ENCODE measurements around the gene PITPNC1.

PITPNC1 gene

DNA sequence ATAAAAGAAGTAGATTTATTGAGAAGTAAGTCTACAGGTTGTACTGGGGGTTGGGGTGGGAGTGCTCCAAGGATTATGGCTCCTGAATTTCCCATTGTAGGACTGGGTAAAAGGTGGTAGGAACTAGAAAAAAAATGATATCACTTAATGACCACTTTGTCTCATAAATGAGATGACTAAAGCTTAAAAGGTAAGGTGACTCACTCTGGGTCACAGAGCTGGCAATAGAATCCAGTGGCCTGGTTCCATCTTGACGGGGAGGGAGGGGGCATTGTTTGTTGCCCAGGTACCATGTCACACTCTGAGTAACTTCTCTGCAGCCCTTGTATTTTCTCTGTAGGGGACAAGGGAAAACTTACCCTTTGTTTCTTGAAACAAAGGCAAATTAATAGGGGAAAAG is 126.1 kb downstream of the PITPNC1 start:
- Histone ChIP-seq H3K79me2 (ENCODE audit: insufficient read depth, low read depth) (peaks cover 66% of the 10 kb centered on the region; the same call in 1 of the 2 replicates), H3K27me3 (ENCODE audit: insufficient read depth, low read depth) (no peaks in the 10 kb centered on the region), H3K4me1 (ENCODE audit: low read depth, poor library complexity, severe bottlenecking) (no peaks in the 10 kb centered on the region), H3K9ac (no peak overlapping the region), H3K4me2 (no peak overlapping the region), H4K20me1 (ENCODE audit: insufficient read depth) (no peaks in the 10 kb centered on the region), H3K4me3 (IDR thresholded peaks at IDR 0.05; ENCODE audit: insufficient read depth, low read depth, low read length) (no peak overlapping the region), H2AFZ (ENCODE audit: low read depth) (no peak overlapping the region), H3K27ac (no peak overlapping the region), H3K36me3 (ENCODE audit: insufficient read depth) (no peaks in the 10 kb centered on the region)
- TF ChIP-seq, protein P1, sequence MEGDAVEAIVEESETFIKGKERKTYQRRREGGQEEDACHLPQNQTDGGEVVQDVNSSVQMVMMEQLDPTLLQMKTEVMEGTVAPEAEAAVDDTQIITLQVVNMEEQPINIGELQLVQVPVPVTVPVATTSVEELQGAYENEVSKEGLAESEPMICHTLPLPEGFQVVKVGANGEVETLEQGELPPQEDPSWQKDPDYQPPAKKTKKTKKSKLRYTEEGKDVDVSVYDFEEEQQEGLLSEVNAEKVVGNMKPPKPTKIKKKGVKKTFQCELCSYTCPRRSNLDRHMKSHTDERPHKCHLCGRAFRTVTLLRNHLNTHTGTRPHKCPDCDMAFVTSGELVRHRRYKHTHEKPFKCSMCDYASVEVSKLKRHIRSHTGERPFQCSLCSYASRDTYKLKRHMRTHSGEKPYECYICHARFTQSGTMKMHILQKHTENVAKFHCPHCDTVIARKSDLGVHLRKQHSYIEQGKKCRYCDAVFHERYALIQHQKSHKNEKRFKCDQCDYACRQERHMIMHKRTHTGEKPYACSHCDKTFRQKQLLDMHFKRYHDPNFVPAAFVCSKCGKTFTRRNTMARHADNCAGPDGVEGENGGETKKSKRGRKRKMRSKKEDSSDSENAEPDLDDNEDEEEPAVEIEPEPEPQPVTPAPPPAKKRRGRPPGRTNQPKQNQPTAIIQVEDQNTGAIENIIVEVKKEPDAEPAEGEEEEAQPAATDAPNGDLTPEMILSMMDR (conservative IDR thresholded peaks at IDR 0.05; ENCODE audit: low read depth, low read length): no peak

DNA sequence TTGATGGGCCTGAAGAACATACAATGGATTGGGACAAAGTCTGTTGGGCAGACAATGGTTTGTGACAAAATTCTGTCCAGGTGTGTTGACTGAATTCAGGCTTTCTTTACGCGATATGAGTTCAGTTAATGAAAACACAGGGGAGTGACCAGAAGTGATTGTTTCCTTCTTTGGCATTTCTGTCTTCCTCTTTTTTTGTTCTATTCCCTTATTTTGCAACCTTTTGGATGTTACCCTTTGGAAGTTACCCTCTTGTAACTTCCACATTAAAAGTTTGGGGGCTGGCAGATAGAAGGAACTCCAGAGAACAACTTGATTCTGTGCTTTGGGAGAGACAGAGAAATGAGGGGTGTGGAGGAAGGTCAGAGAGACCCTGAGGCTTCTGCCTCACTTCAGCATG is 126.7 kb downstream of the PITPNC1 start:
- Histone ChIP-seq H4K20me1 (ENCODE audit: insufficient read depth) (no peaks in the 10 kb centered on the region), H3K4me1 (ENCODE audit: low read depth, poor library complexity, severe bottlenecking) (no peaks in the 10 kb centered on the region), H3K79me2 (ENCODE audit: insufficient read depth, low read depth) (peaks cover 67% of the 10 kb centered on the region; the same call in 1 of the 2 replicates), H2AFZ (ENCODE audit: low read depth) (no peak overlapping the region), H3K9ac (no peak overlapping the region), H3K27ac (no peak overlapping the region), H3K36me3 (ENCODE audit: insufficient read depth) (no peaks in the 10 kb centered on the region), H3K4me2 (no peak overlapping the region), H3K27me3 (ENCODE audit: insufficient read depth, low read depth) (no peaks in the 10 kb centered on the region), H3K4me3 (IDR thresholded peaks at IDR 0.05; ENCODE audit: insufficient read depth, low read depth, low read length) (no peak overlapping the region)
- TF ChIP-seq, protein P1 (conservative IDR thresholded peaks at IDR 0.05; ENCODE audit: low read depth, low read length): no peak

DNA sequence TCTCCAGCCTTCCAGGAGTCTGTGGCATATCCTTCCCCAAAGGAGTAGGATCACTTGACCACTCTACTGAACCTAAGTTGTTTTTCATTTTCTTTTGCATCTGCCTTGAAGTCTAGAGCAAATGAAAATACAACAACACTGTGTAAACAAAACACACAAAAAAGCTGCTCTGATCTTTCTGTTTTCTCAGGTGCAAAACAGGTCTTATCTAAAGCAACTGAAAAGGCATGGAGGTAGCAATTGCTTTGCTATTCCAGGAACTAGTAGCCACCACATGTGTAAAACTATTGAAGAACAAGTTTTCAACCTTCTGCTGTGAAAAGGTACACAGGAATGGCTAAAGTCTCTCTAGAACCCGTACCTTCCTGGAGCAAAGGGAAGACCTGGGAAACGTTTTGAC is 127.1 kb downstream of the PITPNC1 start:
- H2AFZ ChIP-seq (ENCODE audit: low read depth): no peak overlapping the region
- no peaks in the 10 kb centered on the region for H3K4me1 ChIP-seq (ENCODE audit: low read depth, poor library complexity, severe bottlenecking)
- H3K4me3 ChIP-seq (IDR thresholded peaks at IDR 0.05; ENCODE audit: insufficient read depth, low read depth, low read length): no peak overlapping the region
- no peak overlapping the region for H3K4me2 ChIP-seq
- no peak overlapping the region for H3K9ac ChIP-seq
- TF ChIP-seq, protein P1 (conservative IDR thresholded peaks at IDR 0.05; ENCODE audit: low read depth, low read length): no peak
- no peaks in the 10 kb centered on the region for H3K27me3 ChIP-seq (ENCODE audit: insufficient read depth, low read depth)
- no peaks in the 10 kb centered on the region for H4K20me1 ChIP-seq (ENCODE audit: insufficient read depth)
- H3K27ac ChIP-seq: no peak overlapping the region
- no peaks in the 10 kb centered on the region for H3K36me3 ChIP-seq (ENCODE audit: insufficient read depth)
- peaks cover 67% of the 10 kb centered on the region; the same call in 1 of the 2 replicates for H3K79me2 ChIP-seq (ENCODE audit: insufficient read depth, low read depth)

DNA sequence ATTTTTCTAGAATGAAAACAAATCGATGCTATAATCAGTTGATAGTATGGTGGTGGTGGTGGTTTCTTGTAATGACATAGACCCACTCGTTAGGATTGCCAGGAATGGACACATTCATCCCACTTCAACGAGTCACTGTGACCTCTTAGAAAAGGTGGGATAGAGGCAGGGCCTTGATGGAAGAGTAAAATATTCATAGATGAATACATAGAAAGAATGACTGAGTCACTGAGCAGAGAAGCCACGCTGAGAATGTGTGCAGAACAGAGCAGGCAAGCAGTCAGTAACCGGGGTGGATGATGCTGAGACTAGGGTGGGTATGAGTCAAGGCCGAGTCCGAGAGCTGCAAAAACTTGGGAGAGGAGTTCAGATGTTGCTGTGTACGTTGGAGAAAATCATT is 129.9 kb downstream of the PITPNC1 start:
- no peak overlapping the region for H3K4me3 ChIP-seq (IDR thresholded peaks at IDR 0.05; ENCODE audit: insufficient read depth, low read depth, low read length)
- peaks cover 4% of the 10 kb centered on the region for H3K4me1 ChIP-seq (ENCODE audit: low read depth, poor library complexity, severe bottlenecking)
- no peak overlapping the region for H3K4me2 ChIP-seq
- H4K20me1 ChIP-seq (ENCODE audit: insufficient read depth): no peaks in the 10 kb centered on the region
- H3K36me3 ChIP-seq (ENCODE audit: insufficient read depth): no peaks in the 10 kb centered on the region
- H3K27me3 ChIP-seq (ENCODE audit: insufficient read depth, low read depth): no peaks in the 10 kb centered on the region
- TF ChIP-seq, protein P1 (conservative IDR thresholded peaks at IDR 0.05; ENCODE audit: low read depth, low read length): no peak
- H3K79me2 ChIP-seq (ENCODE audit: insufficient read depth, low read depth): peaks cover 59% of the 10 kb centered on the region; the same call in 1 of the 2 replicates
- no peak overlapping the region for H2AFZ ChIP-seq (ENCODE audit: low read depth)
- H3K9ac ChIP-seq: no peak overlapping the region
- H3K27ac ChIP-seq: no peak overlapping the region
